PFSK-1 (cell line): Measurements from ENCODE around the gene WDR4.

Source experiments
- FOXP2 ChIP-seq: optimal IDR thresholded peaks from 2 replicates; pipeline ENCODE3; 2011; ENCODE audit warnings: borderline replicate concordance, control low read depth, inconsistent platforms; ENCODE audit not compliant: insufficient read depth; ENCODE audit errors: extremely low read length, extremely low read depth
- POLR2AphosphoS5 ChIP-seq: IDR thresholded peaks from 2 replicates; pipeline ENCODE4 v1.6.1; 2012; ENCODE audit warnings: low read depth, mild to moderate bottlenecking, control low read depth, low read length, moderate library complexity
- SIN3A ChIP-seq: IDR thresholded peaks from 2 replicates; pipeline ENCODE4 v1.6.1; 2012; ENCODE audit warnings: mild to moderate bottlenecking, low read length, moderate library complexity, borderline replicate concordance; ENCODE audit not compliant: insufficient read depth
- TAF1 ChIP-seq: IDR thresholded peaks from 2 replicates; pipeline ENCODE4 v1.6.1; 2012; ENCODE audit warnings: low read length, control low read depth, borderline replicate concordance; ENCODE audit not compliant: insufficient read depth
- TF ChIP-seq, protein P1 (sequence below), 2 experiments: IDR thresholded peaks; 2 replicates each; pipeline versions ENCODE4 v1.6.1 to v1.8.0; 2011 to 2012; ENCODE audit warnings: low read depth in 2 of 2, low read length in 2 of 2, control low read depth in 1 of 2, inconsistent platforms in 1 of 2, mild to moderate bottlenecking in 1 of 2, moderate library complexity in 1 of 2; ENCODE audit not compliant: insufficient read depth in 1 of 2

WDR4 gene

DNA sequence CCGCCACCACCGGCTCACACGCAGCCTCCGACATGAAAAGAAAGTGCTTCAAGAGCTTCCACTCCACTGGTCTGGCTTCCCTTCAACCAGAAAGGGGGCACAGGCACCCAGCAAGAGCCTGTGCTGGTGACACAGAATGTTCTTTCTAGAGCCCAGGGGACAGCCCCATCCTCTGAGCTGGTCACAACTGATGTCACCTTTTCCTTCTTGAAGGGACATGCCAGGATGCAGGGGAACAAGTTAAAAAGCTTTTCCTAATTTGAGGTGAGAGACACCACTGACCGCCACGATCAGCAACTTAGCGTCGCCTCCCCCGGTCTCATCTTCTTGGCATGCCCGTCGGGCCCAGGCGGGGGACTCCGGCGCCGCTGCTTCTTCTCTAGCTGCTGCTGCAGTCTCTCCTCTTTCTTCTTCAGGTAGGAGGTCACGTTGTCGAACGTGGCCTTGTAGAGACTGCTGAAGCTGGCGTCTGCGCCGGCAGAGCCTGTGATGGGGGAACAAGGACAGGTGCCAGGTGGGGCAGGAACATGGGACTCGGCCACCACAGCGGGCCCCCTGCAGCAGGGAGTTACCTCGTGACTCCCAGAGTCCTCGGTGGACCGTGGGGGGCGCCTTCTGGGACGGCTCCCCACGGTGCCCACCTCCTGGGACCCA is 29.5 kb downstream of the WDR4 start:
- TF ChIP-seq TAF1 (no peak), FOXP2 (no peak), SIN3A (no peak), POLR2AphosphoS5 (no peak)
- TF ChIP-seq, protein P1, sequence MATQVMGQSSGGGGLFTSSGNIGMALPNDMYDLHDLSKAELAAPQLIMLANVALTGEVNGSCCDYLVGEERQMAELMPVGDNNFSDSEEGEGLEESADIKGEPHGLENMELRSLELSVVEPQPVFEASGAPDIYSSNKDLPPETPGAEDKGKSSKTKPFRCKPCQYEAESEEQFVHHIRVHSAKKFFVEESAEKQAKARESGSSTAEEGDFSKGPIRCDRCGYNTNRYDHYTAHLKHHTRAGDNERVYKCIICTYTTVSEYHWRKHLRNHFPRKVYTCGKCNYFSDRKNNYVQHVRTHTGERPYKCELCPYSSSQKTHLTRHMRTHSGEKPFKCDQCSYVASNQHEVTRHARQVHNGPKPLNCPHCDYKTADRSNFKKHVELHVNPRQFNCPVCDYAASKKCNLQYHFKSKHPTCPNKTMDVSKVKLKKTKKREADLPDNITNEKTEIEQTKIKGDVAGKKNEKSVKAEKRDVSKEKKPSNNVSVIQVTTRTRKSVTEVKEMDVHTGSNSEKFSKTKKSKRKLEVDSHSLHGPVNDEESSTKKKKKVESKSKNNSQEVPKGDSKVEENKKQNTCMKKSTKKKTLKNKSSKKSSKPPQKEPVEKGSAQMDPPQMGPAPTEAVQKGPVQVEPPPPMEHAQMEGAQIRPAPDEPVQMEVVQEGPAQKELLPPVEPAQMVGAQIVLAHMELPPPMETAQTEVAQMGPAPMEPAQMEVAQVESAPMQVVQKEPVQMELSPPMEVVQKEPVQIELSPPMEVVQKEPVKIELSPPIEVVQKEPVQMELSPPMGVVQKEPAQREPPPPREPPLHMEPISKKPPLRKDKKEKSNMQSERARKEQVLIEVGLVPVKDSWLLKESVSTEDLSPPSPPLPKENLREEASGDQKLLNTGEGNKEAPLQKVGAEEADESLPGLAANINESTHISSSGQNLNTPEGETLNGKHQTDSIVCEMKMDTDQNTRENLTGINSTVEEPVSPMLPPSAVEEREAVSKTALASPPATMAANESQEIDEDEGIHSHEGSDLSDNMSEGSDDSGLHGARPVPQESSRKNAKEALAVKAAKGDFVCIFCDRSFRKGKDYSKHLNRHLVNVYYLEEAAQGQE (IDR thresholded peaks at IDR 0.05; ENCODE audit: insufficient read depth in 1 of 2, low read depth in 2 of 2, low read length in 2 of 2), result no peak

DNA sequence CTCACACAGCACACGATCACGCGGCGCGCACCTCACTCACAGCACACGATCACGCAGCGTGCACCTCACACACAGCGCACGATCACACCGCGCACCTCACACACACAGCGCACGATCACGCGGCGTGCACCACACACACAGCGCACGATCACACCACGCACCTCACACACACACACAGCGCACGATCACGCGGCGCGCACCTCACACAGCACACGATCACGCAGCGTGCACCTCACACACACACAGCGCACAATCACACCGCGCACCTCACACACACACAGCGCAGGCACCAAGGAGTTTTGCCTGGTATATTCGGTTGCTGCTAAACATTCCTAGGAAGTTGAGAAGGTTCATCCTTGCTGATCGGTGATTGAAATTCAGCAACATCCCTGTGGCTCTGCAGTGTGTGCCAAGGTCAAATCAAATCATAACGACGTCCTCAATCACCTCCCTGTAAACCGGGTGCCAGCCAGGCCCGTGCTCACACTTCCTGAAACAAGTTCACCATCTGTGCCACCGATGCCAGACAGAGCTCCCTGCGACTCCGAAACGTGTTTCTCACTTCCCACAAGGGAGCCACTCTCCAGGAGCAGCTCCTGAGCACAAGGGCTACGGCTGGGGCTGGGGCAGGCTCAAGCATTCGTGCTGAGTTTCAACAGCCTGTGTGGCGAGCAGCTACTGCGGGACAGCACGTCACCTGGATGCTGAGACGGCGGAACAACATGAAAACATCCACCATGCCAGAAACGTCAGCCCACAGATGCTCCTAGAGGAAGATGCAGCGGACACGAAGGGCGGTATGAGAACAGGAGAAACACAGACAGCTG is 30.2 kb downstream of the WDR4 start:
- TF ChIP-seq FOXP2, result no peak

DNA sequence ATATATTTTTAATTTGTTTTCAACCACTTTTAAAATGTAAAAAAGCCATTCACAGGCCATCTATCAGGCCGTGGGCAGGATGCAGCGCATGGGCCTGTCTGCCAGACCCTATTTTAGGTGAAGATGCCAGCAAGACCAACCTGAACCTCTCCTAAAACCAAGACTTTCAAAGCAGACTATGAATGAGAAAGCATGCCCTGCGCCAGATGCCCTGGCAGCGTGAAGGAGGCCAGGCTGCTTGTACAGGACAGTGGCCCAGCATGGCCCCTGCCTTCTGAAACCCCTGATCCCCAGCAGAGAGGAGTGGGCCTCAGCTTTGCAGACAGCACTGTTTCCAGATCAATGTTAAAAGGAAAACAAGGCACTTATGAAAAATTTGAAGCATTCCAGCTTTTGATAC is 31.6 kb downstream of the WDR4 start:
- no peak for TF ChIP-seq SIN3A
- TF ChIP-seq, protein P1 (IDR thresholded peaks at IDR 0.05; ENCODE audit: insufficient read depth in 1 of 2, low read depth in 2 of 2, low read length in 2 of 2), result no peak
- TF ChIP-seq TAF1, result no peak
- no peak for TF ChIP-seq POLR2AphosphoS5
- TF ChIP-seq FOXP2, result no peak

DNA sequence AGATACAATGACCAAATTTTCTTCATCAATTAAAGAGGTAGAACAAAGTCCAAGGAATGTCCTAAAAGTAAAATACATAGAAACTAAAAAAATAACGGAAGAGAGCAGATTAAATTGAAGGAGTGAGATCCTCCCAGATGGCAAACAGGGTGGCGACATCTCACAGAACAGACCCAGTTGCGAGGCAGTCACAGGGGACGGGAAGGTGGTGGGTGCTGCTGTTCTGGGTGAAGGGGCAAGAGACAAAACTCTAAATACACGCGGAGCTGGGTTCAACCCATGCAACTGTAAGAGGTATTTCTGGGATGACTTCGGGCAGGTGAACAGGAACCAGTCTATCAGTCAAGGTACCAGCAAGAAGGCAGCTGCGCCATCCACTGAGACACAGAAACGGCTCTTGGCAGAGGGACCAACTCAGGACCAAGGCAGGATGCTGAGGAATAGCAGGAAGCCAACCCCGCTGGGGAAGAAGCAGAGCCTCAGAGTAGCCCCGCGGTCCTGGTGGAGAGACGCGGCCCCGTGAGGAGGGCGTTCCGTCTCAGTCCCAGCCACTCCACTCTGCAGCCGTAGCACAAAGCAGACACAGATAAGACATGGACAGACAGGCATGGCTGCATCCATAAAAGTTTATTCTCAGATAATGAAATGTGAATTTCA is 32.2 kb downstream of the WDR4 start:
- no peak for TF ChIP-seq TAF1

DNA sequence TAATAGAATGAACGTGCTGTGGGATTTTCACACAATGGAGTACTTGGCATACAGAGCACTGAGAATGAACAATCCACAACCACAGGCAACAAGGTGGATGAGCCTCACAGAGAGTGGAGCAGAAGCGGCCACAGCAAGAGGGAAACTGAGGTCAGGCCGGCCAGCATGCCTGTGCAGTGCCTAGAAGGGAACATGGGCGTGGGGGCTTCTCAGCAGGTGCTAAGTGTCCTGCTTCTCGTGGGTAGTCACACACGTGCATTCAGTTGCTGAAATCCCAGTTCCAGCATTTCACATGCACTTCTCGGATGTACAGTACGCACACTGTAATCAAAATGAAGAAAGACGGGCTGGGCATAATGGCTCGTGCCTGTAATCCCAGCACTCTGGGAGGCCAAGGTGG is 33.1 kb downstream of the WDR4 start:
- TF ChIP-seq FOXP2 (no peak), SIN3A (no peak), TAF1 (no peak), POLR2AphosphoS5 (no peak)
- TF ChIP-seq, protein P1 (IDR thresholded peaks at IDR 0.05; ENCODE audit: insufficient read depth in 1 of 2, low read depth in 2 of 2, low read length in 2 of 2), result no peak
